Ovary (tissue), 3 donors: ENCODE data around the gene ABCA13.

ENCODE experiments used
- EP300 ChIP-seq: sonication (generic); formaldehyde crosslinking; IDR thresholded peaks from one replicate; pipeline ENCODE4 v1.6.1; 2017; ENCODE audit warnings: antibody characterized with exemption
- POLR2A ChIP-seq: fragments of 450-650 bp; IDR thresholded peaks from one replicate; pipeline ENCODE4 v1.6.1; 2017; ENCODE audit warnings: antibody characterized with exemption, mild to moderate bottlenecking, moderate library complexity
- TF ChIP-seq, protein P1 (sequence below), 3 donors: fragments of 450-650 bp in 2 of 3; fragments of 200-600 bp in 1 of 3; IDR thresholded peaks; one replicate each; pipeline versions ENCODE4 v1.5.1 to v1.8.0; 2016 to 2022; ENCODE audit warnings: antibody characterized with exemption in 3 of 3, mild to moderate bottlenecking in 1 of 3
- donor health status: DM: no; HTN: no; CAD: no.

DNA sequence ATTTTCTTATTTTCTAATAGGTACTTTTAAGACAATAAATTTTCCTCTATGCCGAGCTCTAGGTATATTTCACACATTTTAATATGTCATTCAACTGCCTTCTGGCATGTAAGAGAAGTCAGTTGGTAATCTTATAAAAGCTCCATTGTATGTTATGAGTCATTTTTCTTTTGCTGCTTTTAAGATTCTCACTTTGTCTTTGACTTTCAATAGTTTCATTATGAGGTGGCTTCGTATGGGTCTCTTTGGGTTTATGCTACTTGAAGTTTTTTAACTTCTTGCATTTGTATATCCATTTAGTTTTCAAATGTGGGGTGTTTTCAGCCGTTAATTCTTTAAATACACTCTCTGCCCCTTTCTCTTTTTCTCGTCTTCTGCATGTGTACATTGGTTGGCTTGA lies 80.5 kb downstream of the ABCA13 start:
- TF ChIP-seq, protein P1, sequence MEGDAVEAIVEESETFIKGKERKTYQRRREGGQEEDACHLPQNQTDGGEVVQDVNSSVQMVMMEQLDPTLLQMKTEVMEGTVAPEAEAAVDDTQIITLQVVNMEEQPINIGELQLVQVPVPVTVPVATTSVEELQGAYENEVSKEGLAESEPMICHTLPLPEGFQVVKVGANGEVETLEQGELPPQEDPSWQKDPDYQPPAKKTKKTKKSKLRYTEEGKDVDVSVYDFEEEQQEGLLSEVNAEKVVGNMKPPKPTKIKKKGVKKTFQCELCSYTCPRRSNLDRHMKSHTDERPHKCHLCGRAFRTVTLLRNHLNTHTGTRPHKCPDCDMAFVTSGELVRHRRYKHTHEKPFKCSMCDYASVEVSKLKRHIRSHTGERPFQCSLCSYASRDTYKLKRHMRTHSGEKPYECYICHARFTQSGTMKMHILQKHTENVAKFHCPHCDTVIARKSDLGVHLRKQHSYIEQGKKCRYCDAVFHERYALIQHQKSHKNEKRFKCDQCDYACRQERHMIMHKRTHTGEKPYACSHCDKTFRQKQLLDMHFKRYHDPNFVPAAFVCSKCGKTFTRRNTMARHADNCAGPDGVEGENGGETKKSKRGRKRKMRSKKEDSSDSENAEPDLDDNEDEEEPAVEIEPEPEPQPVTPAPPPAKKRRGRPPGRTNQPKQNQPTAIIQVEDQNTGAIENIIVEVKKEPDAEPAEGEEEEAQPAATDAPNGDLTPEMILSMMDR (IDR thresholded peaks at IDR 0.05): no peak
- TF ChIP-seq POLR2A (no peak), EP300 (no peak)
